GM19452 (cell line): Measurements from ENCODE around the gene GFER.
"Not testable (repeated sequence)": the region's sequence is repeated elsewhere in the genome, so short reads cannot be mapped to it uniquely, and the experiment has no call there.

Experiments
- ATAC-seq: cut with Tn5 transposase; IDR thresholded peaks from one replicate; pipeline ENCODE4 v1.9.1; 2021; ENCODE audit not compliant: unreplicated experiment

Gene GFER

GRCh38 chr16:2005646-2006045, 21.7 kb downstream of the GFER start:
- ATAC-seq: no peak

GRCh38 chr16:2006317-2006716, 22.3 kb downstream of the GFER start:
- no peak for ATAC-seq

DNA sequence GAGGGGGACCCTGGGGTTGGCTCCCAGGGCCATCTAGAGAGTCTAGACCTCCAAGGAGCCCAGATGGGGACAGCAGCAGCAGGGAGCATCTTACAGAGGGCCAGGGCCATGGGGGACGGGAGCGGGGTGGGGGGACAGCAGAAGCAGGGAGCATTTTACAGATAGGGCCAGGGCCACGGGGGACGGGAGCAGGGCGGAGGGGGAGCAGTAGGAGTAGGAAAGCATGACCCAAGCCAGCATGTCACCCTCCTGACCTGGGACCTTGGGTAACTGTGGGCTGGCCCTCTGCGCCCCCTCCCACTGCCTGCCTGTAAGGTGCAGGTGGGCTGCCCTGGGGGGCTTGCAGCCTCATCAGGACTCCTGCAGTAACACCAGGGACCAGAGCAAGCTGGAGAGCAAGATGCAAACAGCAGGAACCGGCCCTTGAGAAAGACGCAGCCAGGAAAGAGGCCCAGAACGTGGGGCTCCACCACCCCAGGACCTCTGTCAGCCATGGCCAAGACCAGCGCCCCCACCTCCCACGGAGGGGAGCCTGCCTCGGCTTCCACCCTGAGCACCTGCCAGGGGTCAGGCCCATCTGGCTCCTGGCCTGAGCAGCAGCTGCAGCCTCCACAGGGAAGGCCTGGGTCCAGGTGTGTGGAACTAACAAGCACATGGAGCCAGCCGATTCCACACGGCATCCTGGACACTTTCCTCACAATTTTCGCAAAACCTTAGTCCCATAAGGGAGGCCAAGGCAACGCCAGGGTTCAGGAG, 23.3 kb downstream of the GFER start:
- no peak for ATAC-seq

DNA sequence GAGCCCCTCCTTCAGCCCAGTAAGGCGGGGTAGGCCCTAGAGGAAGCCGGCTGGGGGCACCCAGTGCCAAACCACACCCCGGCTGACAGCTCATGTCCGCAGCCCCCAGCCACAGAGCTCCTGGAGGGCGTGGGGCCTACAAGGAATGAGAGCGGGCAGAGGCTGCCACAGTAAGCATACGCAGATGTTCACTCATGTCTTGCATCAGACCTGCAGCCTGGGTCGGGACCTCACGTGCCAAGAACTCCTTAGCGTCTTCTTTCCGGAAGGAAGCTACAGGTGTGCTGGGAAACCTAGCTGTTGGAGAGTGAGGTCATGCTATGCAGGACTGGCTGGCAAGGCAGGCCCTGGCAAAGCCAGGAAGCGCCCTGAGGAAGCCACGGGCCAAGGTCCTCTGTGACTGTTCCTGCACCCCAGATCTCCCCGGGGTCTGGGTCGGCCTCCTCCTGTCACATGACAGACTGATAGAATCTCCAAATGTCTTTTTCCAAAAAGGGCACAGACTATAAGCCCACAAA, 24.1 kb downstream of the GFER start:
- no peak for ATAC-seq

GRCh38 chr16:2008631-2009163, 24.7 kb downstream of the GFER start:
- no peak for ATAC-seq

DNA sequence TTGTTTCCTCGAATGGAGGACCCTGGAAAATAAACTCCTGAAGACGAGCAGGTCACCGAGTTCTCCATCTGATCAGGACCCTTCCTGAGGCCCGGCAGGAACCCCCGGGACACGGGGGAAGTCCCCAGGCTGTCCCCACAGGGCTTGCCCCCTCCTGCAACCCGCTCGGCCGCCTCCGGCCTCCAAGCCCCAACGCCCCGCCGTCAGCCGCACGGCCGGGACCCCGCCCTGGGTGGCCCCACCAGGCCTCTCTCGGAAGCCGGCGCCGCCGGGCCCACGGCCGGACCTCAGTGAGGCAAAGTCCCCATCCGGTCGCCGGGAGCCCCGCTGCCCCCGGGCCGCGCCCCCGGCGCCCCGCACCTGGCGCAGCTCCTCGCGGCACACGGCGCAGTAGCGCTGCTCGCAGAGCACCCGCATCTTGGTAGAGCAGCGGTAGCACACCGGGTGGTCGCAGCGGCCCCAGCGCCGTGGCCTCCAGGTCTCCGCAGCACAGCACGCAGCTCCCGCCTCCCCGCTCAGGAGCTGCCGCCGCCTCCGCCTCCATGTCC, 25.2 kb downstream of the GFER start:
- ATAC-seq: peak; percentile 34

GRCh38 chr16:2009791-2010510, 26.0 kb downstream of the GFER start, which contains the start of gene ZNF598:
ZNF598 (minus strand) TSS chr16:2009821.
- peak; percentile 87 for ATAC-seq

- ATAC-seq: not testable (repeated sequence)
Observed at GRCh38 chr16:2011726-2012125, 27.7 kb downstream of the GFER start.

DNA sequence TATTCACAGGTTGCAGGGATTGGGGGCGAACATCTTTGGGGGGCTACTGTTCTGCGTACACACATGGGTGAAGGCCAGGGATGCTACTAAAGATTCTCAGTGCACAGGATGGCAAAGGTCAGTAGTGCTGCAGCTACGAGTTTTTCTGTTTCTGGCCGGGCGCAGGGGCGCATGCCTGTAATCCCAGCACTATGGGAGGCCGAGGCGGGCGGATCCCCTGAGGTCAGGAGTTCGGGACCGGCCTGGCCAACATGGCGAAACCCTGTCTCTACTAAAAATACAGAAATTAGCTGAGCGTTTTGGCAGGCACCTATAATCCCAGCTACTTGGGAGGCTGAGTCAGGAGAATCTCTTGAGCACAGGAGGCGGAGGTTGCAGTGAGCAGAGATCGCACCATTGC, 29.5 kb downstream of the GFER start:
- ATAC-seq: no peak

DNA sequence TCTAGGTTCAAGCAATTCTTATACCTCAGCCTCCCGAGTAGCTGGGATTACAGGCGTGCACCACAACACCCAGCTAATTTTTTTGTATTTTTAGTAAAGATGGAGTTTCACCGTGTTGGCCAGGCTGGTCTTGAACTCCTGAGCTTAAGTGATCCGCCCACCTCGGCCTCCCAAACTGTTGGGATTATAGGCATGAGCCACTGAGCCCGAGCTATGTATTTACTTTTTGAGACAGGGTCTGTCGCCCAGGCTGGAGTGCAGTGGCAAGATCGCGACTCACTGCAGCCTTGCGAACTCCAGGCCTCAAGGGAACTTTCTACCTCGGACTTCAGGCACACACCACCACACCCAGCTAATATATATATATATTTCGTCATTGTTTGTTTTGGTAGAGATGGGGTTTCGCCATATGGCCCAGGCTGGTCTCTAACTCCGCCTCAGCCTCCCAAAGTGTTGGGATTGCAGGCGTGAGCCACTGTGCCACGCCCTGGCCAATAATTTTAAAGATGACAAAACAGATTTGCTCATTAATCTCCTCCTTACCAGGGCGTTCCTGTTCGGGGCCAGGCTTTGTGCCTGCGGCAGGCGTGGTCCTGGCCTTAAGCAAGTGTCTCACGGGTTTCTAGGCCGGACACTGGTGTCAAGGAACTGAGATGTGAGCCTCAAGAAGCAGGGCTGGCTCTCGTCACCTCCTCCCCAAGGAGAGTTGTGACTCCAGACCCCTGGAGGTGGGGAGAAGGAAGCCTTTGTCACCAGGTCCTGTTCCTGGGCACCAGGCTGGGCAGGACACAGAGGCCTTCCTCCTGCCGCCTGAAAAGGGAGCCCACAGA, 31.3 kb downstream of the GFER start:
- no peak for ATAC-seq

DNA sequence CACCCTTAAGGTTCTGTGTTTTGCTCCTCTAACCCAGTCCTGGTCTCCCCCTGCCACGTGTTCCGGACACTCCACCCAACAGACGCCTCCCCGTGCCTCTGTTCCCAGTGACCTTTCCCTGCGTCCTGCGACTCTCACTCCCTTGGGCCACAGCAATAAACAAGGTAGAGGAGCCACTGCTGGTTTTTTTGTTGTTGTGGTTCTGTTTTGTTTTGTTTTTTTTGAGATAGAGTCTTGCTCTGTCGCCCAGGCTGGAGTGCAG, 31.9 kb downstream of the GFER start:
- no peak for ATAC-seq

DNA sequence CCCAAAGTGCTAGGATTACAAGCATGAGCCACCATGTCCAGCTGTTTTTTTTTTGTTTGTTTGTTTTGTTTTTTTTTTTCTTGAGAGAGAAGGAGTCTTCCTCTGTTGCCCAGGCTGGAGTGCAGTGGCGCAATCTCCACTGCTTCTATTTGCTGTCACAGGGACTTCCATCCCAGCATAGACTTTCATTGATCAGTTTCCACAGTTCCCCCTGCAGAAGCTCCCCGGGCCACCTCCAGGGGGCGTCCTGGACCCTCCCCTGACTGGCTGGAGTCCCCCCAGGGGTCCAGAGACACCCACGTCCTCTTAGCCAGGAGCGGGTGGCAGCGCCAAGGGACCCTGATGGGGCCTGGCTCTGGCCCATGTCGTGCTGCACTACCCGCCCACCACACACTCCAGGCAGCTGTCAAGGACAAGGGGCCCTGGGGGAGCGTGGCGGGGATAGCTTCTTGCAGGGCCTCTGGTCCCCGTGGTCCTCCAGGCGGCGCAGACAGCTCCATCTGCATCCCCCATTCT, 32.5 kb downstream of the GFER start:
- no peak for ATAC-seq

GRCh38 chr16:2019518-2019920, 35.5 kb downstream of the GFER start, which contains the start of gene NPW:
NPW (plus strand) TSS chr16:2019785.
- ATAC-seq: no peak

GRCh38 chr16:2019921-2020831, 36.2 kb downstream of the GFER start:
- ATAC-seq: no peak

- ATAC-seq: peak; percentile 12
Observed at GRCh38 chr16:2022723-2023091, 38.7 kb downstream of the GFER start.

DNA sequence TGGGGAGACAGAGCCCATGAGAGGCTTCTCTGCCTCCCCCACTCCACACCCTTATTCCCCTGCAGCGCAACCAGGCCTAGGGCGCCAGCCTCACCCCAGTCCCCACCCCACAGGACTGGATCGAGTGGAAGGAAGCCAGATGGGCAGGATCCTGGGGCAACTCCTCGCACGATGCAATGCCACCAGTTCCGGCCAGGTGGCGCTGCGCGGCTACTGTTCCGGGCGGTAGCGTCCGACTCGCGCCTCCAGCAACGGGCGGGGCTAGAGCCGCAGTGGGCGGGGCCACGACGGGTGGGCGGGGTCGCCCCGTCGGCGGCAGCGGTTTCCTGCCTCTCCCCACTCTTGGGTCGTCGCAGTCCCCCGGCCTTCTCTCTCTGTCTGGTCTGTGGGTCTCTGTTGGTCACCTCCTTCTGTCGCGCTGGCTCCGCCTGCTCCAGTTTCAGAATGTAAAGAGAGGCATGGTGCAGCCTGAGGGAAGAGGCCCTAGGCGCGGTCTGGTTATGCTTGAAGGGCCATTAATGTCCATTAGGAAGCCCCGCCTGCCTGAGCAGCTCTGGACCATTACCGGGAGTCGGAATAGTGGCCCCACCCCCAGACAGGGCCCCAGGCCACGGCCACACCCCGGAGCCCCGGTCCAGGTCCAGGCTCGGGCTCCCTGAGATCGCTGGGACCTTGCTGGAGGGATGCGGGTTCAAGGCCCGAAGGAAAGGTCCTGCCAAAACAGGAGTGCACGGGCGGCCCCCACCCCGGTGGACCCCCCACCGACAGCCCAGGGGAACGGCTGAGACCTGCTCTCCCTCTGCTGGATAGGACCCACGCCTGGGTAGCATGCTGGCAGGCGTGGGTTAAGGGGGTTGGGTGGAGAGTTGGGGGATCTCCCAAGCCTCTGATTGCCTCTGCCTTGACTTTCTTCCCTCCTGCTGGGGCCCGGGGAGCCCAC, 39.4 kb downstream of the GFER start:
- ATAC-seq: peak; percentile 76

GRCh38 chr16:2024032-2024420, 40.0 kb downstream of the GFER start:
- no peak for ATAC-seq

DNA sequence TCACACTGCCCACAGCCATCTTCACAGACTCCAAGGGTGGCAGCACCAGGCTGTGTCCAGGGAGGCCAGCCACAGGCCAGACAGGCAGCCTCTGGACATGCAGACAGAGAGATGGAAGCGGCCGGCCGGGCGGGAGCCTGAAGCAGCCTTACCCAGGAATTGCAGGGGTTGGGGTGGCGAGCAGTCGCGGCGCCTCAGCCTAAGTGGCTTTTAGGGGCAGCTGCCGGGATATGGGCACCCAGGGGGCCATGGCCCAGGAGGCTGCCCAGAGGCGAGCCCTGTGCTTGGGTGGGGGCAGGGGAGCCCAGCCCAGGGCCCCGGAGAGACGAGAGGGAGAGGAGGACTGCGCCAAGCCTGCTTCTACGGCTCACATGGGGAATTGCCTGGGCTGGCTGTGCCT, 41.3 kb downstream of the GFER start:
- no peak for ATAC-seq
